HepG2 (cell line): ENCODE measurements around the gene FGFBP1. TPM values are rescaled to one million over a fixed set of nuclear protein-coding genes. Genes with fewer than 3 reads are reported as not detected.

Experiments
- ATAC-seq: fragments of 200-7000 bp; cut with Tn5 transposase; 3 replicates; pipeline ENCODE4 v1.9.1; 2020; ENCODE audit warnings: mild to moderate bottlenecking, moderate library complexity
- BruUV-seq: library from RNA; stranded (reverse); fragments of 400-500 nt; replicated peaks from 2 replicates; lab custom pipeline; 2021; lab: Mats Ljungman, UMichigan
- CTCF ChIA-PET: fragments of 300-600 bp; formaldehyde crosslinking; extraction: SDS; loops from one replicate; lab custom pipeline; 2021; ENCODE audit warnings: low total read pairs, inconsistent platforms, low intra/inter-chr PET ratio; lab: Yijun Ruan, JAX
- POLR2A ChIA-PET: fragments of 350-600 bp; sonication (Branson Sonifier 250); formaldehyde crosslinking; loops from one replicate; lab custom pipeline; 2020; ENCODE audit warnings: antibody characterized with exemption, inconsistent platforms; lab: Yijun Ruan, JAX
- DNase-seq: peaks from one replicate; pipeline ENCODE4 v3.0.0-alpha.2; 2015; ENCODE audit warnings: low spot score
- FAIRE-seq: peaks from 3 replicates; lab custom pipeline; 2011; peaks lifted over from hg19 to GRCh38; lab: Jason Lieb, UNC
- H2AFZ ChIP-seq: one replicate; pipeline ENCODE4 v1.6.1; 2011; ENCODE audit warnings: low read length, inconsistent platforms
- H3K27ac ChIP-seq: fragments of 300-600 bp; 3 replicates; pipeline ENCODE4 v1.8.0; 2011; ENCODE audit warnings: mixed run types, mild to moderate bottlenecking, mixed read lengths, low read length, inconsistent platforms; ENCODE audit not compliant: insufficient read depth; ENCODE audit errors: extremely low read length
- H3K27me3 ChIP-seq, 2 experiments: fragments of 200-600 bp in 1 of 2; 2 replicates in 1 of 2; 3 replicates in 1 of 2; pipeline versions ENCODE4 v1.6.0 to v1.8.0; 2011; ENCODE audit warnings: low read length in 2 of 2, mild to moderate bottlenecking in 2 of 2, moderate library complexity in 2 of 2, inconsistent platforms in 1 of 2; ENCODE audit not compliant: insufficient read depth in 2 of 2, control insufficient read depth in 1 of 2
- H3K36me3 ChIP-seq, 2 experiments: fragments of 200-600 bp in 1 of 2; replicated peaks in 1 of 2; 2 replicates in 1 of 2; 3 replicates in 1 of 2; pipeline versions ENCODE4 v1.5.1 to v1.8.0; 2011; ENCODE audit warnings: low read length in 2 of 2, inconsistent platforms in 1 of 2; ENCODE audit not compliant: insufficient read depth in 2 of 2, control insufficient read depth in 1 of 2
- H3K4me1 ChIP-seq: 2 replicates; pipeline ENCODE4 v1.5.1; 2012; ENCODE audit warnings: low read length, inconsistent platforms; ENCODE audit not compliant: insufficient read depth
- H3K4me2 ChIP-seq: 2 replicates; pipeline ENCODE4 v1.6.0; 2011; ENCODE audit warnings: low read depth, low read length, inconsistent platforms
- H3K4me3 ChIP-seq, 3 experiments: fragments of 200-600 bp in 1 of 3; sonication (generic), shearing (Covaris generic) in 1 of 3; replicated peaks in 1 of 3; 2 replicates each; pipeline ENCODE4 v1.5.1; 2011 to 2016; ENCODE audit warnings: low read length in 3 of 3, inconsistent platforms in 2 of 3, low read depth in 2 of 3, mild to moderate bottlenecking in 2 of 3, control low read depth in 1 of 3, mixed read lengths in 1 of 3; ENCODE audit not compliant: insufficient read depth in 1 of 3
- H3K79me2 ChIP-seq: one replicate; pipeline ENCODE4 v1.6.1; 2011; ENCODE audit warnings: low read length, inconsistent platforms; ENCODE audit not compliant: insufficient read depth
- H3K9ac ChIP-seq: 2 replicates; pipeline ENCODE4 v1.6.0; 2011; ENCODE audit warnings: mild to moderate bottlenecking, low read depth, low read length, inconsistent platforms; ENCODE audit not compliant: insufficient read depth
- H3K9me3 ChIP-seq: 2 replicates; pipeline ENCODE4 v1.5.1; 2012; ENCODE audit warnings: mild to moderate bottlenecking, low read length
- H4K20me1 ChIP-seq: 2 replicates; pipeline ENCODE4 v1.6.0; 2011; ENCODE audit warnings: inconsistent platforms, mild to moderate bottlenecking, low read length, moderate library complexity; ENCODE audit not compliant: insufficient read depth
- CREM ChIP-seq, 2 experiments: sonication (generic) in 1 of 2; formaldehyde crosslinking in 1 of 2; IDR thresholded peaks; 2 replicates each; pipeline versions ENCODE4 v1.4.0 to v1.6.1; 2016 to 2020; ENCODE audit warnings: antibody characterized with exemption in 1 of 2, mild to moderate bottlenecking in 1 of 2, missing genetic modification reagents in 1 of 2
- CTCF ChIP-seq: sonication (generic); formaldehyde crosslinking; IDR thresholded peaks from 2 replicates; pipeline ENCODE4 v1.5.0; 2020; ENCODE audit warnings: mild to moderate bottlenecking, missing genetic modification reagents, moderate library complexity
- MXD4 ChIP-seq: IDR thresholded peaks from 2 replicates; pipeline ENCODE4 v1.6.1; 2016; ENCODE audit warnings: mild to moderate bottlenecking, missing biosample characterization, missing genetic modification reagents
- WGBS: methylation state at CpG from one replicate; pipeline ENCODE4 v1.1.6; 2017; ENCODE audit warnings: low lambda C conversion rate; 5-methylcytosine and 5-hydroxymethylcytosine counted together
- in situ Hi-C: cut with HindIII; loops from 2 replicates; pipeline ENCODE4 v1.10.0; 2017; ENCODE audit warnings: low pct_unique_long_range_greater_than_20kb; ENCODE audit not compliant: extremely low pct_ligation_motif_present
- intact Hi-C: fragments of 100-400 bp; cut with micrococcal nuclease; formaldehyde crosslinking; loops from one replicate; pipeline ENCODE4 v1.10.0; 2022; ENCODE audit not compliant: unreplicated experiment
- polyA plus RNA-seq, 8 experiments: library from polyadenylated mRNA; depleted of rRNA in 3 of 8; stranded (reverse) in 7 of 8; unstranded in 1 of 8; fragments of >200 nt; fragmentation: Illumina TruSeq in 4 of 8; extraction: Trizol in 4 of 8; gene quantifications; 2 replicates each; pipeline versions ENCODE4 v1.2.1 to v1.2.3, GENCODE V29; 2011 to 2016; ENCODE audit warnings: low read depth in 4 of 8, missing spikeins in 1 of 8, mixed read lengths in 1 of 8; ENCODE audit not compliant: insufficient read depth in 1 of 8
- total RNA-seq, 5 experiments: library from RNA; depleted of rRNA; stranded (reverse); fragments of >200 nt; fragmentation: Illumina TruSeq; extraction: Trizol; gene quantifications; 2 replicates each; pipeline ENCODE4 v1.2.3, GENCODE V29; 2016; ENCODE audit warnings: low read depth in 1 of 5

Gene FGFBP1
- total and polyA plus RNA-seq, 2 of the 13 experiments (the other 11 are each of a cell fraction or from before 2014, with no cell fraction given), result not detected

- Histone ChIP-seq H4K20me1 (no peaks in the 10 kb centered on the region), H3K9me3 (no peaks in the 10 kb centered on the region), H3K27ac (no peak overlapping the region), H3K4me2 (no peak overlapping the region), H3K4me3 (no peak overlapping the region), H3K36me3 (no peaks in the 10 kb centered on the region), H2AFZ (no peak overlapping the region), H3K79me2 (no peaks in the 10 kb centered on the region), H3K4me1 (peaks cover 6% of the 10 kb centered on the region; the same call in 1 of the 2 replicates), H3K27me3 (peaks cover 0 to 5% of the 10 kb centered on the region in 2 experiments; a peak in 2 of 5 replicates), H3K9ac (no peak overlapping the region)
- ATAC-seq (no peak), DNase-seq (no peak), FAIRE-seq (no peak)
- in situ Hi-C loops (no loop called here), intact Hi-C loops (no loop called here)
- TF ChIP-seq MXD4, result no peak
- WGBS, result 49% methylated on average over 4 of the region's 5 CpGs
- POLR2A ChIA-PET, result no interaction called here
- no TSS peak for BruUV-seq
- CTCF ChIA-PET, result no interaction called here
Observed at GRCh38 chr4:15965325-15965724, 26.8 kb upstream of the FGFBP1 start.

- 33% methylated on average over 5 of the region's 5 CpGs for WGBS
- ATAC-seq, result peak; percentile 57
- H3K79me2 ChIP-seq, result no peaks in the 10 kb centered on the region
- no peak for DNase-seq
- no peak overlapping the region for H3K4me2 ChIP-seq
- CTCF ChIA-PET, result interaction anchor here (1.1 to 1.8 kb wide), 2 partner anchors 37 to 300 kb away, joined by 3 to 8 read pairs; no protein-coding TSS in a partner anchor
- no peaks in the 10 kb centered on the region for H3K9me3 ChIP-seq
- H4K20me1 ChIP-seq, result no peaks in the 10 kb centered on the region
- no peak for FAIRE-seq
- H3K9ac ChIP-seq, result no peak overlapping the region
- intact Hi-C loops, result no loop called here
- H3K27me3 ChIP-seq, result peaks cover 0 to 14% of the 10 kb centered on the region in 2 experiments; a peak in 2 of 5 replicates
- no peak overlapping the region for H3K27ac ChIP-seq
- H3K4me1 ChIP-seq, result peaks cover 6% of the 10 kb centered on the region; the same call in 1 of the 2 replicates
- no peak overlapping the region for H2AFZ ChIP-seq
- TF ChIP-seq CTCF (CRISPR knock-in tag), result peak; percentile 28; the same call in 1 of the 2 replicates
- no peak for TF ChIP-seq CREM (IDR thresholded peaks at IDR 0.05)
- TF ChIP-seq CREM (CRISPR knock-in tag; IDR thresholded peaks at IDR 0.05), result no peak
- TF ChIP-seq, all 625 proteins: peak for 1
- in situ Hi-C loops, result loop anchor here (5.0 kb wide), 2 partner anchors 38 to 487 kb away; no protein-coding TSS in a partner anchor
- POLR2A ChIA-PET, result no interaction called here
- Histone ChIP-seq H3K4me3 (no peak overlapping the region), H3K36me3 (no peaks in the 10 kb centered on the region)
- no TSS peak for BruUV-seq
Observed at GRCh38 chr4:15964159-15964558, 25.6 kb upstream of the FGFBP1 start.
